Measurements from ENCODE around the gene C9orf152. TPM values are rescaled to one million over a fixed set of nuclear protein-coding genes. Genes with fewer than 3 reads are reported as not detected.

C9orf152 gene
- total and polyA plus RNA-seq, 9 of the 15 experiments (the other 6 are each of a cell fraction or from before 2014, with no cell fraction given) = not detected

GRCh38 chr9:110220809-110221208 is 12.8 kb upstream of the C9orf152 start:
- in situ Hi-C loops (cut with MboI) = no loop called here
- H3K4me3 ChIP-seq = no peak overlapping the region
- ATAC-seq (no peak), FAIRE-seq (no peak), DNase-seq (ENCODE audit: extremely low read depth in 1 of 4, low spot score in 3 of 4) (no peak)
- ChIA-PET CTCF (ENCODE audit: low intra/inter-chr PET ratio) (no interaction called here), POLR2A (no interaction called here)
- H2AFZ ChIP-seq (ENCODE audit: low read depth, low read length) = no peak overlapping the region
- no peak overlapping the region for H3K9ac ChIP-seq (ENCODE audit: insufficient read depth in 1 of 2, low read depth in 2 of 2, low read length in 2 of 2)
- no peaks in the 10 kb centered on the region; a peak in 1 of 5 replicates for H3K4me1 ChIP-seq (replicated peaks in 1 of 2; ENCODE audit: control insufficient read depth in 2 of 2, insufficient read depth in 2 of 2, low read length in 2 of 2)
- H3K9me1 ChIP-seq (ENCODE audit: control insufficient read depth, insufficient read depth, low read length) = no peaks in the 10 kb centered on the region
- intact Hi-C loops (cut with micrococcal nuclease) = no loop called here
- no peak overlapping the region for H3K27ac ChIP-seq (ENCODE audit: extremely low read depth, low read depth, low read length)
- no peaks in the 10 kb centered on the region for H3K36me3 ChIP-seq (ENCODE audit: control insufficient read depth, insufficient read depth, low read length)
- WGBS (ENCODE audit: insufficient coverage, low coverage, missing lambda C conversion rate) = 0% methylated on average over 1 of the region's 3 CpGs
- TF ChIP-seq MEF2D (tag; conservative IDR thresholded peaks at IDR 0.05; ENCODE audit: low read depth) (no peak), ZBTB33 (CRISPR knock-in tag; IDR thresholded peaks at IDR 0.05) (no peak), ZNF134 (CRISPR knock-in tag; conservative IDR thresholded peaks at IDR 0.05) (no peak), ZNF717 (CRISPR knock-in tag; IDR thresholded peaks at IDR 0.05) (no peak), HLTF (IDR thresholded peaks at IDR 0.05) (no peak), TCF15 (CRISPR knock-in tag; IDR thresholded peaks at IDR 0.05) (no peak), NFE2L1 (tag; IDR thresholded peaks at IDR 0.05; ENCODE audit: borderline replicate concordance, low read depth) (no peak), MXI1 (IDR thresholded peaks at IDR 0.05; ENCODE audit: low read depth, low read length) (no peak), PKNOX1 (IDR thresholded peaks at IDR 0.05) (no peak), E2F6 (IDR thresholded peaks at IDR 0.05; ENCODE audit: borderline replicate concordance in 1 of 2, extremely low read depth in 1 of 2, insufficient read depth in 1 of 2, insufficient read length in 1 of 2, low read depth in 1 of 2, low read length in 1 of 2, poor library complexity in 1 of 2, severe bottlenecking in 1 of 2) (no peak), EHMT2 (IDR thresholded peaks at IDR 0.05) (no peak), SAFB (IDR thresholded peaks at IDR 0.05; ENCODE audit: borderline replicate concordance, low read depth, low read length) (no peak), ZNF121 (CRISPR knock-in tag; conservative IDR thresholded peaks at IDR 0.05) (no peak)
- no TSS peak for BruUV-seq (replicated peaks)
- H3K9me3 ChIP-seq (replicated peaks; ENCODE audit: control insufficient read depth, insufficient read depth, low read depth, low read length) = no peaks in the 10 kb centered on the region
- H4K20me1 ChIP-seq (replicated peaks; ENCODE audit: control insufficient read depth, insufficient read depth, low read length) = no peaks in the 10 kb centered on the region; the same call in 1 of the 2 replicates
- H3K79me2 ChIP-seq (ENCODE audit: control insufficient read depth, insufficient read depth, low read length) = no peaks in the 10 kb centered on the region
- H3K27me3 ChIP-seq (ENCODE audit: control insufficient read depth in 2 of 2, insufficient read depth in 2 of 2, low read length in 2 of 2) = peaks cover 3 to 8% of the 10 kb centered on the region in 2 experiments; a peak in 2 of 5 replicates
- no peak overlapping the region for H3K4me2 ChIP-seq (ENCODE audit: insufficient read depth, low read length)

All from K562 (cell line).